Measurements from ENCODE around the gene ABL2.

The ABL2 gene

GRCh38 chr1:179169616-179170467 lies 59.6 kb downstream of the ABL2 start:
- H3K4me3 ChIP-seq (ENCODE audit: low read length) = no peak overlapping the region
- TF ChIP-seq CTCF (conservative IDR thresholded peaks at IDR 0.05; ENCODE audit: low read depth, low read length) = no peak
- DNase-seq (ENCODE audit: low read depth) = peak; percentile 84

- TF ChIP-seq CTCF (conservative IDR thresholded peaks at IDR 0.05; ENCODE audit: low read depth, low read length) = no peak
- no peak for DNase-seq (ENCODE audit: low read depth)
These were observed 60.9 kb downstream of the ABL2 start for GRCh38 chr1:179168536-179168935.

GRCh38 chr1:179167955-179168354 lies 61.5 kb downstream of the ABL2 start:
- H3K4me3 ChIP-seq (ENCODE audit: low read length) = no peak overlapping the region
- TF ChIP-seq CTCF (conservative IDR thresholded peaks at IDR 0.05; ENCODE audit: low read depth, low read length) = no peak
- no peak for DNase-seq (ENCODE audit: low read depth)

More at GRCh38 chr1:179168536-179168935, 60.9 kb downstream of the ABL2 start:
- no peak overlapping the region for H3K4me3 ChIP-seq (ENCODE audit: low read length)

- H3K4me3 ChIP-seq (ENCODE audit: low read length) = no peak overlapping the region
- no peak for TF ChIP-seq CTCF (conservative IDR thresholded peaks at IDR 0.05; ENCODE audit: low read depth, low read length)
- DNase-seq (ENCODE audit: low read depth) = no peak
These were observed 62.1 kb downstream of the ABL2 start for GRCh38 chr1:179167418-179167777.

- TF ChIP-seq CTCF (conservative IDR thresholded peaks at IDR 0.05; ENCODE audit: low read depth, low read length) = no peak
- no peak overlapping the region for H3K4me3 ChIP-seq (ENCODE audit: low read length)
- no peak for DNase-seq (ENCODE audit: low read depth)
These were observed 62.6 kb downstream of the ABL2 start for GRCh38 chr1:179166663-179167417.

- H3K4me3 ChIP-seq (ENCODE audit: low read length) = no peak overlapping the region
- DNase-seq (ENCODE audit: low read depth) = peak; percentile 93
- TF ChIP-seq CTCF (conservative IDR thresholded peaks at IDR 0.05; ENCODE audit: low read depth, low read length) = no peak
These were observed 65.0 kb downstream of the ABL2 start for GRCh38 chr1:179164494-179164893.
